ENCODE data around the gene C7orf25. TPM values are rescaled to one million over a fixed set of nuclear protein-coding genes. Genes with fewer than 3 reads are reported as not detected.

C7orf25 gene
- total RNA-seq, 1 experiment from 2014 or later: 3.2 TPM

DNA sequence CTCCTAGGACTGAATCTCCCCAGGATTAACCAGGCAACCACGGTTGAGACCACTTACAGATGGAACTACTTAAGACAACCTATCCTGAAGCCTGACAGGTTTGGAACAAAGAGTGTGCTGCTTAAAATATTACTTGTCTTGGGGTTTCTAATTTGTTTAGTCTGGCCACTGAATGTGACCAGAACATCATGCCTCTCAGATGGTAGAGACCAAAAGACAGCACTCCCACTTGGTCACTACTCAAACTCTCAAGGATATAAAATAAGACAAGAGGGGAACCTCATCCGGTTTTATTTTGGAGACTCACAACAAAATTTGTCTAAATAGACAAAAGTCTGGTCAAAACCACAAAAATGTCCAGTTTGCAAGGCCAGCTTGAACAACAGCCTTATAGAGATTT, 35.7 kb upstream of the C7orf25 start:
- Histone ChIP-seq H3K4me2 (ENCODE audit: low read length) (no peak overlapping the region), H4K20me1 (ENCODE audit: low read length) (no peaks in the 10 kb centered on the region), H3K36me3 (ENCODE audit: low read depth, low read length) (no peaks in the 10 kb centered on the region), H3K9ac (ENCODE audit: low read length) (no peak overlapping the region), H3K27ac (ENCODE audit: low read length) (no peak overlapping the region), H3K79me2 (ENCODE audit: low read length) (no peaks in the 10 kb centered on the region), H3K27me3 (ENCODE audit: low read length) (no peaks in the 10 kb centered on the region), H3K9me3 (ENCODE audit: low read length) (no peaks in the 10 kb centered on the region), H3K4me1 (ENCODE audit: insufficient read depth, low read length) (no peaks in the 10 kb centered on the region), H3K9me2 (replicated peaks; ENCODE audit: low read length) (no peaks in the 10 kb centered on the region), H3K4me3 (ENCODE audit: low read length) (no peak overlapping the region), H2AFZ (ENCODE audit: low read length) (no peak overlapping the region), H3F3A (ENCODE audit: low read length, unreplicated experiment) (no peaks in the 10 kb centered on the region)
- ATAC-seq (no peak), DNase-seq (no peak)
- TF ChIP-seq EZH2phosphoT487 (IDR thresholded peaks at IDR 0.05; ENCODE audit: borderline replicate concordance, low read length): no peak
- TF ChIP-seq CTCF (conservative IDR thresholded peaks at IDR 0.05; ENCODE audit: low read depth, low read length): no peak
- no TSS peak for BruUV-seq (replicated peaks)
- ChIA-PET CTCF (no interaction called here), POLR2A (ENCODE audit: unreplicated experiment) (no interaction called here)
- intact Hi-C loops (cut with micrococcal nuclease): no loop called here

GRCh38 chr7:42946627-42946950, 34.7 kb upstream of the C7orf25 start:
- ChIA-PET POLR2A (ENCODE audit: unreplicated experiment) (no interaction called here), CTCF (no interaction called here)
- DNase-seq (no peak), ATAC-seq (no peak; the same call in 1 of the 2 replicates)
- no peak overlapping the region for H2AFZ ChIP-seq (ENCODE audit: low read length)
- no peaks in the 10 kb centered on the region for H4K20me1 ChIP-seq (ENCODE audit: low read length)
- H3K36me3 ChIP-seq (ENCODE audit: low read depth, low read length): no peaks in the 10 kb centered on the region
- H3F3A ChIP-seq (ENCODE audit: low read length, unreplicated experiment): no peaks in the 10 kb centered on the region
- intact Hi-C loops (cut with micrococcal nuclease): no loop called here
- no peaks in the 10 kb centered on the region for H3K27me3 ChIP-seq (ENCODE audit: low read length)
- H3K4me2 ChIP-seq (ENCODE audit: low read length): no peak overlapping the region
- TF ChIP-seq EZH2 (IDR thresholded peaks at IDR 0.05; ENCODE audit: low read length, unreplicated experiment): no peak
- TF ChIP-seq EZH2phosphoT487 (IDR thresholded peaks at IDR 0.05; ENCODE audit: borderline replicate concordance, low read length): no peak
- no peak for TF ChIP-seq CTCF (conservative IDR thresholded peaks at IDR 0.05; ENCODE audit: low read depth, low read length)
- H3K9me2 ChIP-seq (replicated peaks; ENCODE audit: low read length): no peaks in the 10 kb centered on the region
- no peaks in the 10 kb centered on the region for H3K4me1 ChIP-seq (ENCODE audit: insufficient read depth, low read length)
- no peak overlapping the region for H3K27ac ChIP-seq (ENCODE audit: low read length)
- no peaks in the 10 kb centered on the region for H3K9me3 ChIP-seq (ENCODE audit: low read length)
- H3K9ac ChIP-seq (ENCODE audit: low read length): no peak overlapping the region
- BruUV-seq (replicated peaks): no TSS peak
- no peak overlapping the region for H3K4me3 ChIP-seq (ENCODE audit: low read length)
- H3K79me2 ChIP-seq (ENCODE audit: low read length): no peaks in the 10 kb centered on the region

GRCh38 chr7:42945821-42946626, 34.2 kb upstream of the C7orf25 start:
- Histone ChIP-seq H4K20me1 (ENCODE audit: low read length) (no peaks in the 10 kb centered on the region), H3K27ac (ENCODE audit: low read length) (no peak overlapping the region), H3K4me1 (ENCODE audit: insufficient read depth, low read length) (no peaks in the 10 kb centered on the region), H3K36me3 (ENCODE audit: low read depth, low read length) (no peaks in the 10 kb centered on the region), H3K27me3 (ENCODE audit: low read length) (no peaks in the 10 kb centered on the region), H3F3A (ENCODE audit: low read length, unreplicated experiment) (no peaks in the 10 kb centered on the region), H2AFZ (ENCODE audit: low read length) (no peak overlapping the region), H3K79me2 (ENCODE audit: low read length) (no peaks in the 10 kb centered on the region), H3K9ac (ENCODE audit: low read length) (no peak overlapping the region), H3K9me3 (ENCODE audit: low read length) (no peaks in the 10 kb centered on the region), H3K4me3 (ENCODE audit: low read length) (no peak overlapping the region), H3K9me2 (replicated peaks; ENCODE audit: low read length) (no peaks in the 10 kb centered on the region), H3K4me2 (ENCODE audit: low read length) (no peak overlapping the region)
- intact Hi-C loops (cut with micrococcal nuclease): no loop called here
- ATAC-seq (no peak), DNase-seq (no peak)
- ChIA-PET CTCF (interaction anchor here (0.9 kb wide), 1 partner anchor 1008 kb away, joined by 5 read pairs; no protein-coding TSS in a partner anchor), POLR2A (ENCODE audit: unreplicated experiment) (no interaction called here)
- no TSS peak for BruUV-seq (replicated peaks)
- TF ChIP-seq EZH2 (IDR thresholded peaks at IDR 0.05; ENCODE audit: low read length, unreplicated experiment): no peak

All from PC-3 (cell line).